ENCODE data around the gene TOP2A.

TOP2A gene

DNA sequence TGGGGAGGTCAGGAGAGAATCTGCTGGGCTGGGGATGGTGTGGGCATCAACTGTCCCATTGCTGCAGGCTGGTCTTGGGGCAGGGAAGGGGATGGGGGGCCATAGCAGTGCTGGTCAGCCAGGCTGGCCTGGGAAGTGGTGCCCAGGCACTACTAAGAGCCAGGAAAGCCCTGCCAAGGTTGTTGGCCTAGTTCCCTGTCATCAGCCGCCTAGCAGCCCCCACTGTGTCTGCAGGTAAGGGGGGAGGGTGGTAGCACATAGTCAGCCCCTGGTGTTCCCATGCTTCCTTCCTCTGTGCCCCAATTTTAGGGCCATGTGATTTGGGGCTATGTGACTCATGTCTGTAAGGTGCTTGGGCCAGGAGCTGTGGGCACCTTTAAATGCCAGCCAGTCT is 70.9 kb downstream of the TOP2A start:
- CTCF ChIA-PET: no interaction called here
- DNase-seq (ENCODE audit: extremely low spot score): no peak
- POLR2A ChIA-PET: interaction anchor here (1.3 kb wide), 1 partner anchor 30 kb away, joined by 4 read pairs; no protein-coding TSS in a partner anchor
- TF ChIP-seq L3MBTL2 (conservative IDR thresholded peaks at IDR 0.05): no peak
- TF ChIP-seq CTBP1 (IDR thresholded peaks at IDR 0.05; ENCODE audit: borderline replicate concordance): no peak
- TF ChIP-seq LEF1 (IDR thresholded peaks at IDR 0.05; ENCODE audit: borderline replicate concordance): no peak
- no peak for TF ChIP-seq HDGF (IDR thresholded peaks at IDR 0.05; ENCODE audit: borderline replicate concordance)
- TF ChIP-seq FOXM1 (IDR thresholded peaks at IDR 0.05; ENCODE audit: borderline replicate concordance): no peak
- TF ChIP-seq ARNT (IDR thresholded peaks at IDR 0.05): no peak
- TF ChIP-seq ZNF384 (IDR thresholded peaks at IDR 0.05): no peak
- no peak for TF ChIP-seq TARDBP (IDR thresholded peaks at IDR 0.05)
- TF ChIP-seq, protein P1, sequence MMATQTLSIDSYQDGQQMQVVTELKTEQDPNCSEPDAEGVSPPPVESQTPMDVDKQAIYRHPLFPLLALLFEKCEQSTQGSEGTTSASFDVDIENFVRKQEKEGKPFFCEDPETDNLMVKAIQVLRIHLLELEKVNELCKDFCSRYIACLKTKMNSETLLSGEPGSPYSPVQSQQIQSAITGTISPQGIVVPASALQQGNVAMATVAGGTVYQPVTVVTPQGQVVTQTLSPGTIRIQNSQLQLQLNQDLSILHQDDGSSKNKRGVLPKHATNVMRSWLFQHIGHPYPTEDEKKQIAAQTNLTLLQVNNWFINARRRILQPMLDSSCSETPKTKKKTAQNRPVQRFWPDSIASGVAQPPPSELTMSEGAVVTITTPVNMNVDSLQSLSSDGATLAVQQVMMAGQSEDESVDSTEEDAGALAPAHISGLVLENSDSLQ (IDR thresholded peaks at IDR 0.05): no peak
- no peak for TF ChIP-seq BHLHE40 (IDR thresholded peaks at IDR 0.05; ENCODE audit: borderline replicate concordance)
- no peak for TF ChIP-seq FOXK2 (IDR thresholded peaks at IDR 0.05)
- no peak for TF ChIP-seq SP1 (IDR thresholded peaks at IDR 0.05)

DNA sequence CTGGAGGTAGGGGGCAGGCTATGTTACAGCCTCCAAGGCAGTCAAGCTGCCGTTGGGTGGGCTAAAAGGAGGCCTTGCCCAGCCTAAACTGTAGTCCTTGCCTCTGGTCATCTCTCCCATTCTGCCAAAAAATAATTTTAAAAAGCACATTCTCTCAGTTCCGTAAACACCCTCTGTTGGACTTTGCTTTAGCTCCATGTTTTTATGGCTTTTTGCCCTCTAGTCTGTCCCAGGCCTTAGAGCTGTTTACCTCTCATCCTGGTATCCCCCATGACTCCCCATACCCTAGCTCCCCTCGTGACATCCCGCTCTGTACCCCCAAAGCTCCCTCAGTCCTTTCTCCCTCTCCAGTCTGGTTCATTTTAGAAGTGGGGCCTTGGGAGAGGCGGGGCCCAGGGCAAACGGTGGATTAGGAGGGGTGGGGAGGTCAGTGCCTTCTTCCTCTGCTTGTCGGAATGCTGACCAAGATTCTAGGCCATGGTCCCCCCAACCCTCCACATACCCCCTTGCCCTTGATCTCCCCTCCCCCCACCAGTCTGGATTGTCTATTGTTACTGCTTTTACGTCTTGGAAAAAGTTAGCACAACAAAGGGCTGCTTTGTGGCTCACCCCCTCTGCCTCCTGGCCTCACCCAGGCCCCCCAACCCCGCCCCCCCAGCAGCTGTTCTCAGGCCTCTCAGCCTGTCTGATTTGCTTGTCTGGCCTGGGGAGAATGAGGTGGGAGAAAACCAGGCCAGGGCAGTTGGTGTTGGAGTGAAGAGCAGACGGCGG is 71.5 kb downstream of the TOP2A start:
- CTCF ChIA-PET: interaction anchor here (0.6 to 3.0 kb wide), 4 partner anchors 9 to 89 kb away, joined by 3 to 17 read pairs (median 4); no protein-coding TSS in a partner anchor
- POLR2A ChIA-PET: interaction anchor here (1.1 to 1.8 kb wide), 6 partner anchors 9 to 58 kb away, joined by 4 to 10 read pairs (median 4); no protein-coding TSS in a partner anchor
- DNase-seq (ENCODE audit: extremely low spot score): no peak
- TF ChIP-seq CTBP1 (IDR thresholded peaks at IDR 0.05; ENCODE audit: borderline replicate concordance) (no peak), ARNT (IDR thresholded peaks at IDR 0.05) (no peak)

DNA sequence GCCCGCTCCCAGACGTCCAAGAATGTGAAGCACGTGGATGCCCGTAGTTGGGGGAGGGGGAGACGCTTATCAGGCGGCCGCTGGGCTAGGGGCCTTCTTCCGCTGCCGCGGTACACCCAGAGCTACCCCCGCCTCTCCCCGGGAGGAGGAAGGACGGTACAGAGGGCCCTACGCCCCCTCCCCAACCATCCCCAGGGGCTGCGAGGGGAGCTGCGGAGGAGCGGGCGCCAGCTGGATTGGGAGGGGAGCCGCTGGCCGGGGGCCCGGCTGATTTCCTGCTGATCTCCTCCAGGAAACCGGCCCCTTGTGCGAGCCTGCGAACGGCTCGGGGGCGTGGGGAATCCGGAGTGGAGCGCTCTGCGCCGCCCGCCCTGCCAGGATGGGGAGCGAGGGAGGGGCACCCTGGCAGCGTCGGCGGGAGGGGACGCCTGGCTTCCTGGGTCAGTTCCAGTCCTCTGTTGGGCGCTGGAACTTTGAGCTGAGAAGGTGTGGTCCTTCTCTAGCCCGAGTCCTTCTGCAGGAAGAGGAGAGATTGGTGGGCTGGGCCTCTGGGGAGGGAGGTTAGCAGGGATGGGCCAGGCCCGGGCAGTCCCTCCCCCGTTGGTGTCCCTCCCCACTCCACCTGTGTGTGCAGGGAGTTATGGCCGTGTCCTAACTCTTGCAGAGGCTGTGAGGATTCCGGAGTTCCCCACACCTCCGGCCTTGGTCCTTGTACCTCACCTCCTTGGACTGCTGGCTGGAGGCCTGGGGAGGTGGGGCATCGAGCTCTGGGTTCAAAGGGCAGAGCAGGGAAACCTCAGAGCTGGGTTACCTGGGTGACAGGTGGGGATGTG is 72.3 kb downstream of the TOP2A start:
- ChIA-PET CTCF (interaction anchor here (0.6 to 3.0 kb wide), 4 partner anchors 9 to 88 kb away, joined by 3 to 17 read pairs (median 4); no protein-coding TSS in a partner anchor), POLR2A (interaction anchor here (0.7 to 1.8 kb wide), 7 partner anchors 10 to 57 kb away, joined by 3 to 10 read pairs (median 4); no protein-coding TSS in a partner anchor)
- TF ChIP-seq LEF1 (IDR thresholded peaks at IDR 0.05; ENCODE audit: borderline replicate concordance): no peak
- no peak for TF ChIP-seq SUZ12 (IDR thresholded peaks at IDR 0.05)
- TF ChIP-seq CTBP1 (IDR thresholded peaks at IDR 0.05; ENCODE audit: borderline replicate concordance): no peak
- TF ChIP-seq ELF4 (IDR thresholded peaks at IDR 0.05): no peak
- no peak for TF ChIP-seq SP1 (IDR thresholded peaks at IDR 0.05)
- no peak for TF ChIP-seq ARNT (IDR thresholded peaks at IDR 0.05)
- TF ChIP-seq FOXM1 (IDR thresholded peaks at IDR 0.05; ENCODE audit: borderline replicate concordance): no peak
- no peak for TF ChIP-seq NFRKB (IDR thresholded peaks at IDR 0.05)
- DNase-seq (ENCODE audit: extremely low spot score): no peak

DNA sequence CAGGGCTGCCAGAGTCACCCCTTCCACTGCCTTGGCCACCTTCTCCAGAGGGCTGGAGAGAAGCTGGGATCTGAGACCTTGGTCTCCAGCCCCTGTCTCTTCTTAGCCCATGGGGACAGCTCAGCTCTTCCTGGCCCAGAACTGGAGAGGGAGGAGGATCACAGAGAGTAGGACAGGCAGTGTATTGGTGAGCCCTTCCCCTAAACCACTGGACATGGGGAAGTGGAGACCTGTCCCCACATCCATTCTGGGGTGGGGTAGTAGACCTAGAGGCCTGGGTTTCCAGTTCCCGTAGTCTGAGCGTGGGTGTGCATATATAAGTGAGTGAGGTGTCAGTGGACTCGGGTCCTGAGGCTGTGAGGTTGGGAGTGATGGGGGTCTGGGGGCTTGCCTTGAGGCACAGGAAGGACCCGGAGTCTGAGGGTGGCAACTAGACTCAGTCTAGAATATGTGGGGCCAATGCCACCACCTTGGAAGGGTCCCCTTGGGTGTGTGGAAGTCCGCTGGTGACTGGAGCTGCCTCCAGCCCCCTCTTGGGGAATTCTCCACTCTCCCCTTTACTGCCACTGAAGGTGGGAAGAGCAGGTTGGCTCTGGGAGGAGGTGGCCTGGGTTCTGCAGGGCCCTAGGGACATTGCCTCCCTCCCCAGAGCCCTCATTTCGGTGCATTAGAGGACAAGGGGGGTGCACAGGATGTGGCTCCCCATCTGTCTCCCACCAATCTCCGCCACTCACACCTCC is 73.1 kb downstream of the TOP2A start:
- TF ChIP-seq FOXK2 (IDR thresholded peaks at IDR 0.05) (no peak), L3MBTL2 (conservative IDR thresholded peaks at IDR 0.05) (no peak), SP1 (IDR thresholded peaks at IDR 0.05) (no peak), FOXM1 (IDR thresholded peaks at IDR 0.05; ENCODE audit: borderline replicate concordance) (no peak), TARDBP (IDR thresholded peaks at IDR 0.05) (no peak)
- TF ChIP-seq, protein P1 (IDR thresholded peaks at IDR 0.05): no peak
- ChIA-PET POLR2A (interaction anchor here (0.5 to 1.8 kb wide), 6 partner anchors 27 to 204 kb away, joined by 3 to 10 read pairs (median 4); partner anchors contain the start of gene CASC3), CTCF (interaction anchor here (0.9 to 3.0 kb wide), 3 partner anchors 10 to 42 kb away, joined by 3 to 17 read pairs (median 4); no protein-coding TSS in a partner anchor)
- no peak for DNase-seq (ENCODE audit: extremely low spot score)

DNA sequence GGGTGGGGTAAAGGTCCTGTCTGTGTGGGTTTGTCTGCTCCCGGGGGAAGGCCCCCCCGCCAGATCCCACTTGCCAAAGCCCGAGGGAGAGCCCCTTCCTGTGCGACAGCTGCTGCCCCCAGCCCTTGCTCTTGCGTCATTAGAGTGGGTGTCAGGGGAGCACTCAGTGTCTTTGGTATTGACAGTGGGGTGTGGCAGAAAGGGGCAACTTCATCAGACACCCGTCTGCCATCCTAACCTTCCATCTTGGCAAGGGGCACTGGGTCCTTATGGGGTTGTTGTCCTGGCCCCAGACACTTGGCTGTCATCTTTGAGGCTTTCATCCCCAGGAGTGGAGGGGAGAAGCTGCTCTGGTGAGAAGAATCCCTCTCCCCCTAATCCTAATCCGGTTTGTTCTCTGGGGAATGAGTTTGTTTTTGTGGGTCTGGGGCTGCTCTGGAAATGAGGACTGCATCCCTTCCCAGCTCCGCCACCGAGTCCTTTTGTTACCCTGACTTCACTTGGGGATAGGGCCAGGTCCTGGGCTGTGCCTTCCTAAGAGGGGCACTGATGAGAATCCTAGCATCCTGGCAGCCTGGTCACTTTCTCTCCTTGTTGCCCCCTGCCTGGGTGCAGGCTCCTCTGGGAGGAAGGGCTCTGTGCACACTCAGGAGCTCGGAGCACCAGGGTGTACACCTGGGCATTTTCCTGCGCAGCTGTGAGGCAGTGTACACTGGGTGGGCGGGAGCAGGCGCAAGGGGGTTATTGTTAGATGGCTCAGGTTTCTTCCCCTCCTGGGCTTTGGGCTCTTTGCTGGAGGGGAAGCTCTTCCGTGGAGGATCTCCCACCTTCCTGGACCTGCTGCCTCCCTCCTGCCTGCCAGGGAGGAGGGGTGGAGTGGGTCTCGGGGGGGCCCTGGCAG is 74.2 kb downstream of the TOP2A start:
- ChIA-PET CTCF (interaction anchor here (0.6 to 3.0 kb wide), 3 partner anchors 11 to 133 kb away, joined by 4 to 17 read pairs (median 4); no protein-coding TSS in a partner anchor), POLR2A (interaction anchor here (0.9 to 1.2 kb wide), 3 partner anchors 8 to 27 kb away, joined by 3 to 4 read pairs (median 3); no protein-coding TSS in a partner anchor)

More for the DNA sequence above, 74.2 kb downstream of the TOP2A start:
- no peak for DNase-seq (ENCODE audit: extremely low spot score)
- TF ChIP-seq TARDBP (IDR thresholded peaks at IDR 0.05) (no peak), ZNF384 (IDR thresholded peaks at IDR 0.05) (no peak), ARNT (IDR thresholded peaks at IDR 0.05) (no peak), FOXA1 (IDR thresholded peaks at IDR 0.05) (no peak), L3MBTL2 (conservative IDR thresholded peaks at IDR 0.05) (no peak), ELF4 (IDR thresholded peaks at IDR 0.05) (no peak), HDGF (IDR thresholded peaks at IDR 0.05; ENCODE audit: borderline replicate concordance) (no peak), BHLHE40 (IDR thresholded peaks at IDR 0.05; ENCODE audit: borderline replicate concordance) (no peak), FOXM1 (IDR thresholded peaks at IDR 0.05; ENCODE audit: borderline replicate concordance) (no peak), SUZ12 (IDR thresholded peaks at IDR 0.05) (no peak), LEF1 (IDR thresholded peaks at IDR 0.05; ENCODE audit: borderline replicate concordance) (no peak), NFRKB (IDR thresholded peaks at IDR 0.05) (no peak), SP1 (IDR thresholded peaks at IDR 0.05) (no peak)
- TF ChIP-seq, protein P1 (IDR thresholded peaks at IDR 0.05): no peak

Measured in HEK293T (cell line).